Measurements from ENCODE around the gene KCNN3. TPM values are rescaled to one million over a fixed set of nuclear protein-coding genes. Genes with fewer than 3 reads are reported as not detected.

KCNN3 gene
- total and polyA plus RNA-seq, 5 donors = 1.2 to 3.8 (median 3.3) TPM

DNA sequence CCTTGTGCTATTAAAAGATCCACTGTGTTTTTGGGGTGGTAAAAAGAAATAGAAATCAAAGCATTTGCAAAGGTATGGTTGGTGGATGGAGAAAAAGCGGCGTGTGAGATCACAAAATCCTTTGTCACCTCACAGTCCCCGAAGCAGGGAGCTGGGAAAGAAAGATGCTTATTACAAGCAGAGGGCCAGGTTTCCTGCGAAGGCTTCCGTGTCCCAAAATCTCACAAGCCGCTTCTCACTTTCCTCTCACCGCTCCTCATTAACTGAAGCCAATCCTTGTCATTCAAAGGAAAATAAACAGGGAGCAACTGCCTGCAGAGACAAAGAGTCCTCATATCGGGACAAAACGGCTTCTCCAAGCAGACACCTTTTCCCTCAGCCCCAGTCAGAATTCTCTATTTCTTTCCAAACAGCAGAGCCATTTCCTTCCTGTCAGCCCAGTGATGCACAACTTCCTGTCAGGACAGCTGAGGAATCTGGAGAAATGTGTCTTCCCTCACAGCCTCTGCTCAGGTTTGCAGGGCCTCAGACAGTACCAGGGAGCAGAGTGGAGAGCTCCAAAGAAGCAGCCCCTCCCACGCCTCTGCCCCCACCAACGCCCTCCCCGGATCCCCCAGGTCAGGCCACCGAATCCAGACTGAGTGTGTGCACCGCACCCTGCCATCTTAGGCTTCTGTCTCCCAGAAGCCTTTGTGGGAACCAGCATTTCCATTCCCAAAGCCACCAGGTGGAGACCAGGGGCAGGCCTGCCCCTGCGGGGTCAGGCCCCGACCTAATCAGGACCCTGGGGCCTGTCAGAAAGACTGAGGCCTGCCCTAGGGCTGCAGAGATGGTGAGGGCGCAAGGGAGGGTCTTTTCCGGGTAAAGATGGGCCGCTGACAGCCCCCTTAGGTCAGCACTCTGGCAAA lies 29.6 kb downstream of the KCNN3 start:
- no peak for DNase-seq
- Histone ChIP-seq H3K27me3 (ENCODE audit: control insufficient read depth, insufficient read depth) (no peaks in the 10 kb centered on the region), H3K4me3 (ENCODE audit: low read length) (no peak overlapping the region), H3K9me3 (ENCODE audit: control insufficient read depth, low read length) (no peaks in the 10 kb centered on the region), H3K27ac (ENCODE audit: low read length) (no peak overlapping the region), H3K4me1 (ENCODE audit: control insufficient read depth, insufficient read depth, low read length) (peaks cover 1% of the 10 kb centered on the region)
- 65% methylated on average over 19 of the region's 19 CpGs for WGBS
- intact Hi-C loops (cut with DNase I) = no loop called here
- ATAC-seq = peak in 1 of 2 donors; percentile 6

DNA sequence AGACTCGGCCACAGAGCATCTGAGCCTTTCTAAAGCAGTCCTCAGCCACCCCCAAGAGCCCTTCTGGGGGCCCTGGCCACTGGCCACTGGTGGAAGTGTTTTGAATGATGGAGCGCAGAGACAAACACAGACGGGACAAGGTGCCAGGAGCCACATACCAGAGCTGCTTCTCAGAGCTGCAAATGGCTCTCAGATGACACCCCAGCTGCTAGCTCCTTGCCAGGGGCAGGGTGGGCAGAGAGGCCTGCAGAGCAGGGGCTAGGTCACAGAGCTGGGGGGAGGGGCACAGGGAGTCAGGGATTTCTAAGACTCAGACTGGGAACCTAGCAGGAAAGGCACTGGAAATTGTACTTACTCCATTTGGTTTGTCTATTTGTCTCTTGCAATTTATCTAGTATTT lies 30.4 kb downstream of the KCNN3 start:
- ATAC-seq (peak in 1 of 2 donors; percentile 44), DNase-seq (no peak)
- WGBS = 58% methylated on average over 3 of the region's 3 CpGs
- no peaks in the 10 kb centered on the region for H3K27me3 ChIP-seq (ENCODE audit: control insufficient read depth, insufficient read depth)
- H3K4me1 ChIP-seq (ENCODE audit: control insufficient read depth, insufficient read depth, low read length) = no peaks in the 10 kb centered on the region
- H3K9me3 ChIP-seq (ENCODE audit: control insufficient read depth, low read length) = no peaks in the 10 kb centered on the region
- H3K27ac ChIP-seq (ENCODE audit: low read length) = no peak overlapping the region
- intact Hi-C loops (cut with DNase I) = no loop called here
- H3K4me3 ChIP-seq (ENCODE audit: low read length) = no peak overlapping the region

GRCh38 chr1:154838988-154839387 lies 31.1 kb downstream of the KCNN3 start:
- 92% methylated on average over 9 of the region's 9 CpGs for WGBS
- no peaks in the 10 kb centered on the region for H3K27me3 ChIP-seq (ENCODE audit: control insufficient read depth, insufficient read depth)
- intact Hi-C loops (cut with DNase I) = no loop called here
- no peak for ATAC-seq
- H3K9me3 ChIP-seq (ENCODE audit: control insufficient read depth, low read length) = no peaks in the 10 kb centered on the region
- no peak for DNase-seq
- H3K4me3 ChIP-seq (ENCODE audit: low read length) = no peak overlapping the region
- no peaks in the 10 kb centered on the region for H3K4me1 ChIP-seq (ENCODE audit: control insufficient read depth, insufficient read depth, low read length)
- H3K27ac ChIP-seq (ENCODE audit: low read length) = no peak overlapping the region

DNA sequence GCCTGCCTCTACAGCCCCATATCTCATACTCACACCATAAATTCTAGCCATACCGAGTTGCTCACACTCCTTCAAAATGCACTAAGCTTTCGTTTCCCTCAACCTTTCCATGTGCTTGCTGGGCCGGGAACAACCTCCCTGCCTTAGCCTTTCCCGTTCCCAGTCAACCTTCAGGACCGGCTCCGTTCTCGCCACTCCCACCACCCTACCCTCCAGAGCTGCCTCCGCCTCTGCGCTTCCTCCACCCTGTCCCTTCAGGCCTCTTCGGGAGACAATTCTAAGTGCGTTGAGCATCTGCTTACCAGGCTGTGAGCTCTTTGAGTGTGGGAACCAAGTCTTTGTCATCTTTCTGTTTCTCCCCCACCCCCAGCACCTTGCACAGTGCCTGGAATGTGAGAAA lies 31.6 kb downstream of the KCNN3 start:
- no peak for ATAC-seq
- H3K4me1 ChIP-seq (ENCODE audit: control insufficient read depth, insufficient read depth, low read length) = peaks cover 1% of the 10 kb centered on the region
- WGBS = 87% methylated on average over 11 of the region's 11 CpGs
- H3K4me3 ChIP-seq (ENCODE audit: low read length) = no peak overlapping the region
- no peaks in the 10 kb centered on the region for H3K27me3 ChIP-seq (ENCODE audit: control insufficient read depth, insufficient read depth)
- no peak for DNase-seq
- H3K9me3 ChIP-seq (ENCODE audit: control insufficient read depth, low read length) = no peaks in the 10 kb centered on the region
- H3K27ac ChIP-seq (ENCODE audit: low read length) = no peak overlapping the region
- intact Hi-C loops (cut with DNase I) = no loop called here

GRCh38 chr1:154837672-154838171 lies 32.4 kb downstream of the KCNN3 start:
- no peaks in the 10 kb centered on the region for H3K27me3 ChIP-seq (ENCODE audit: control insufficient read depth, insufficient read depth)
- 64% methylated on average over 13 of the region's 13 CpGs for WGBS
- DNase-seq (peak; percentile 41 to 79 (median 66)), ATAC-seq (peak in 1 of 2 donors; percentile 37)
- intact Hi-C loops (cut with DNase I) = no loop called here
- no peak overlapping the region for H3K27ac ChIP-seq (ENCODE audit: low read length)
- no peak overlapping the region for H3K4me3 ChIP-seq (ENCODE audit: low read length)
- H3K4me1 ChIP-seq (ENCODE audit: control insufficient read depth, insufficient read depth, low read length) = peaks cover 6% of the 10 kb centered on the region
- H3K9me3 ChIP-seq (ENCODE audit: control insufficient read depth, low read length) = no peaks in the 10 kb centered on the region

GRCh38 chr1:154837034-154837671 lies 32.9 kb downstream of the KCNN3 start:
- peak in 2 of 3 donors; percentile 39 to 78 for DNase-seq
- Histone ChIP-seq H3K4me3 (ENCODE audit: low read length) (no peak overlapping the region), H3K27me3 (ENCODE audit: control insufficient read depth, insufficient read depth) (no peaks in the 10 kb centered on the region), H3K27ac (ENCODE audit: low read length) (no peak overlapping the region), H3K9me3 (ENCODE audit: control insufficient read depth, low read length) (no peaks in the 10 kb centered on the region), H3K4me1 (ENCODE audit: control insufficient read depth, insufficient read depth, low read length) (peaks cover 6% of the 10 kb centered on the region)
- peak; percentile 31 to 71 for ATAC-seq
- WGBS = 71% methylated on average over 13 of the region's 13 CpGs
- intact Hi-C loops (cut with DNase I) = no loop called here

DNA sequence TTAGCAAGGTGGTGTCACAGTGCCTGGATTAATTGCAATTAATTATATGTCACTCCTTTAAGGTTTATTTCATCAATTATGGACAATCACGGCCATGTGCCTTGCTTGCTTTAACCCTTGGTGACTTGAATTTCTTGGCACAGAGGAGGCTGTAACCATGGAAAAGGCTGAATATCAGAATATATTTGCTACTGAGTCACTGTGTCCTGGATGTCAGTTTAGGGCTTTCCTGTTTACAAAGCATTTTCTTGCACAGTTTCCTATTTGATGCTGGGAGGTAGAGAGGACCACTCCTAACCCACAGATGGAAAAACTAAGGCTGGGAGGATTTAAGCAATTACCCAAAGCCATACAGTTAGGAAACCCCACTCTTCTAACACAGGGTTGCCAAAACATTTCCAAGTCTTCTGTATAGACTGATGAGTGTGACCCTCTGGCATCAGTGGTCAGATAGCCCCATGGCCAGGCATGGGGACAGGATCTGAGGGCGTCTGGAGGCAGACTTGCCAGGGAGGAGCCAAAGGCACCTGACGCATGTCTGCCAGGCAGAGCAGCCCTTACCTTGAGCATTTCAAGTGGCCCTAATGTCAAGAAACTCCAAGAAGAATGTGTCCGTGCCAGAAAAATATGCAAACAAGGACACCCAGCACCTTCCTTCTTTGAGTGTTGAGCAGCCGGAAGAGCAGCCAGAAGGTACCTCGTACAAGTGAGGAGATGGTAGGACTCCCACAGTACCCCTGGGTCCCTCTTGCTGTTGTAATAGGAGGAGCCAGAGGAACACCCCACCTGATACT lies 34.4 kb downstream of the KCNN3 start:
- Histone ChIP-seq H3K4me1 (ENCODE audit: control insufficient read depth, insufficient read depth, low read length) (peaks cover 7% of the 10 kb centered on the region), H3K27ac (ENCODE audit: low read length) (no peak overlapping the region), H3K9me3 (ENCODE audit: control insufficient read depth, low read length) (no peaks in the 10 kb centered on the region), H3K4me3 (ENCODE audit: low read length) (no peak overlapping the region), H3K27me3 (ENCODE audit: control insufficient read depth, insufficient read depth) (no peaks in the 10 kb centered on the region)
- DNase-seq = no peak
- no peak for ATAC-seq
- intact Hi-C loops (cut with DNase I) = no loop called here
- WGBS = 86% methylated on average over 6 of the region's 6 CpGs

DNA sequence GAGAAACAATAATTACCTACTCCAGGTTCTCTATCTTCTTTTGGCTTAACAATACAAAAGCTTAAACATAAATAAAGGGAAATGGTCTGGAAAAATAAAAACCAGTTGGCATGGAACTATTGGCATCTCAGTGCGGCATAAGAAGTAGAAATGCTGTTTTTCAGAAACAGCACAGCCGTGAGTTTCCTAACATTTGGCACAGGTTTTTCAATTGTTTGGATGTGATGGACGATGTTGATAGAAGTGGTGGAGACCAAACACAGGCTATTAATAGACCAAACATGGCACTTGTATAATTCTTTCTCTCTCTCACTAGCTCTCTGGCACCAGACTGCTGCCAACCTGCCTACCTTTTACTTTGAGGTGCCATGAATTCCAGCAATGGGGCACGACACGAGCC lies 36.2 kb downstream of the KCNN3 start:
- peaks cover 7% of the 10 kb centered on the region for H3K4me1 ChIP-seq (ENCODE audit: control insufficient read depth, insufficient read depth, low read length)
- DNase-seq (no peak), ATAC-seq (no peak)
- intact Hi-C loops (cut with DNase I) = no loop called here
- no peak overlapping the region for H3K27ac ChIP-seq (ENCODE audit: low read length)
- no peaks in the 10 kb centered on the region for H3K9me3 ChIP-seq (ENCODE audit: control insufficient read depth, low read length)
- H3K27me3 ChIP-seq (ENCODE audit: control insufficient read depth, insufficient read depth) = no peaks in the 10 kb centered on the region
- no peak overlapping the region for H3K4me3 ChIP-seq (ENCODE audit: low read length)
- 67% methylated on average over 5 of the region's 5 CpGs for WGBS

GRCh38 chr1:154833209-154833608 lies 36.9 kb downstream of the KCNN3 start:
- Histone ChIP-seq H3K4me1 (ENCODE audit: control insufficient read depth, insufficient read depth, low read length) (peaks cover 7% of the 10 kb centered on the region), H3K4me3 (ENCODE audit: low read length) (no peak overlapping the region), H3K27me3 (ENCODE audit: control insufficient read depth, insufficient read depth) (no peaks in the 10 kb centered on the region), H3K9me3 (ENCODE audit: control insufficient read depth, low read length) (no peaks in the 10 kb centered on the region), H3K27ac (ENCODE audit: low read length) (peak overlapping the region; percentile 51)
- DNase-seq = no peak
- ATAC-seq = no peak
- WGBS = 62% methylated on average over 9 of the region's 9 CpGs
- intact Hi-C loops (cut with DNase I) = no loop called here

DNA sequence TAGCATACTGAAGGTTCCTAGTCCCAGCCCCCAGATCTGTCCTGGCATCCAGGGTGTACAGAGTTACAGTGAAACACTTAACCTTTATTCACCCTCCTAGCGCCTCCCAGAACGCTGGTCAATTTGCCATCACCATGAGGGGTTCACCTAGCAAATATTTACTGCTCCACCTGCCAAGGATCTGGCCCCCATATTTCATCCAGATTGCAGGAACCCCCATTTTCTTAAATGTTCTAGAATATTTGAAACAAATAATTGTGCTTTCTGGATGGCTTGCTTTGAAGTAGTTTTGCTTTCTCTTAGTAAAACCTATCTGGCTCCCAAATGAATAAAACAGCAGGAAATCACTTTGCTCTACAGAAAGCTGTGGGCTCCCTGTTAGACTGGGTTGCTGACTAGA lies 37.7 kb downstream of the KCNN3 start:
- Histone ChIP-seq H3K9me3 (ENCODE audit: control insufficient read depth, low read length) (no peaks in the 10 kb centered on the region), H3K27me3 (ENCODE audit: control insufficient read depth, insufficient read depth) (no peaks in the 10 kb centered on the region), H3K27ac (ENCODE audit: low read length) (no peak overlapping the region), H3K4me1 (ENCODE audit: control insufficient read depth, insufficient read depth, low read length) (peaks cover 7% of the 10 kb centered on the region), H3K4me3 (ENCODE audit: low read length) (no peak overlapping the region)
- DNase-seq (no peak), ATAC-seq (no peak)
- intact Hi-C loops (cut with DNase I) = no loop called here
- 89% methylated on average over 2 of the region's 2 CpGs for WGBS

DNA sequence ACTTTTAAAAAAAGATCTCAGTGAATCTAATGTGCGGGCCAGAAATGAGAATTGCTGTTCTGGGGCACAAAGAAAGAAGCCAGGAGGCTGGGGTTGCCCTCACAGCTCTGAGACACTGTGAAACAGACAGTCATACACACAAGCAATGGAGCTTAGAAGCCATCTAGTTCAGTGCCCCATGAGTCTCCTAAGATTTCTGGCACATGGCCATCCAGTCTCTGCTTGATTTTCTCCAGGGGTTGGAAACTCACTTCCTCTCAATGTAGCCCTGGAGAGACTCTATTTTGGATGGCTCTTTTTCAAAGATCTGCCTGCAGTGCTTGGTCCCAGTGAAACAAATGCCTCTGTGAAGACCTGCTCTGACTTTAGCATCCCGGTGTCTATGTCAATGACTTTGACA lies 38.6 kb downstream of the KCNN3 start:
- ATAC-seq (peak; percentile 36 to 62), DNase-seq (no peak)
- H3K4me3 ChIP-seq (ENCODE audit: low read length) = no peak overlapping the region
- no peaks in the 10 kb centered on the region for H3K27me3 ChIP-seq (ENCODE audit: control insufficient read depth, insufficient read depth)
- WGBS = 75% methylated on average over 2 of the region's 2 CpGs
- peaks cover 7% of the 10 kb centered on the region for H3K4me1 ChIP-seq (ENCODE audit: control insufficient read depth, insufficient read depth, low read length)
- no peak overlapping the region for H3K27ac ChIP-seq (ENCODE audit: low read length)
- intact Hi-C loops (cut with DNase I) = no loop called here
- no peaks in the 10 kb centered on the region for H3K9me3 ChIP-seq (ENCODE audit: control insufficient read depth, low read length)

Measured in right cardiac atrium (tissue), 5 donors.